NK-92 (cell line): Measurements from ENCODE around the gene TRMT112.
"Not testable (repeated sequence)": the region's sequence is repeated elsewhere in the genome, so short reads cannot be mapped to it uniquely, and the experiment has no call there.

Source experiments
- DNase-seq: peaks from one replicate; lab custom pipeline; 2025; ENCODE audit not compliant: unreplicated experiment; lab: John Stamatoyannopoulos, UW

Gene TRMT112

DNA sequence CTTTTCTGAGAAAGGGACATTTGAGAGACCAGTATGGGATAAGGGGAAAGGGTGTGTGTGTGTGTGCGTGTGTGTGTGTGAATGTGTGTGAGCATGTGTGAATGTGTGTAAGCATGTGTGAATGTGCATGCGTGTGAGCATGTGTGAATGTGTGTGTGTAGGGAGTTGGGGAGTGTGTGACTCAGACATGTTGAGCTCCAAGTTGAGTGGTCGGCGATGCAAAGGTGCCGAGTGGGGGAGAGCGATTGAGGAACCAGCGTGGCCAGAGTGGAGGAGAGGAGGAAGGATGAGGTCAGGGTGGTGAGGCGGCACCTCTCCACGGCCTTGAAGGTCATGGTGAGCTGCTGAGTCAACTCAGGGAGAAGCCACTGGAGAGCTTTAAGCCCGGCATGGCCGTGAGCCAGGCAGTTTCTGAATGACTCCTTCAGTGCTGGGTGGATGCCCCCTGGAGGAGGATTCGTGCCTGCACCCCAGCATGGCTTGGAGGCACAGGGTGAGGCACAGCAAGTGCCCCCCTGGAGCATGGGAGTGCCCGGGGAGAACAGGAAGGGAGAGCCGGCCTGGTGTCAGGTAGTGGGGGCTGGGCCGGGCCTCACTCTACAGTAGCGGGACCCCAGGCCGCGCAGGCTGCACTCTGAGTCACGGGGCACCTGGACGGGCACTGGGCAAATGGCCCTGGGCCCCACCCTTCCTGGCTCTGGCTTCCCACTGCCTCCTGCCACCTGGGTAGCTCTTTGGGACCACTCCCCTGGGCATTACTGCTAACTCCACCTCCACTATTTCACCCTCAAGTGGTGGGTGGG, 14.4 kb upstream of the TRMT112 start:
- no peak for DNase-seq

DNA sequence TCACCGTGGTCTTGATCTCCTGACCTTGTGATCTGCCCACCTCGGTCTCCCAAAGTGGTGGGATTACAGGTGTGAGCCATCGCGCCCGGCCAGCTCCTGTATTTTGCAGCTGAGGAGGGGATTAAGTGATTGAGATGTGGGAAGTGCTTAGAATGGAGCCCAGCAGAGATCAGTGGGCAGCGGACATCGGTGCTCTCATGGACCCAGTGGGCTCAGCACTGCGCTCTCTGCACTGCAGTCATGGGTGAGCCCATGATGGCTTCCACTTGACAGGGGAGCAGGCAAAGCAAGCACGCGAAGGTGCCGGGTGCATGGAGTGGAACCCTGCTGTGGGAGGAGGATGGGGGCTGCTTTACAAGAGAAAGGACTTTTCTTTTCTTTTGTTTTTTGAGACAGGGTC, 13.5 kb upstream of the TRMT112 start:
- DNase-seq, result no peak

DNA sequence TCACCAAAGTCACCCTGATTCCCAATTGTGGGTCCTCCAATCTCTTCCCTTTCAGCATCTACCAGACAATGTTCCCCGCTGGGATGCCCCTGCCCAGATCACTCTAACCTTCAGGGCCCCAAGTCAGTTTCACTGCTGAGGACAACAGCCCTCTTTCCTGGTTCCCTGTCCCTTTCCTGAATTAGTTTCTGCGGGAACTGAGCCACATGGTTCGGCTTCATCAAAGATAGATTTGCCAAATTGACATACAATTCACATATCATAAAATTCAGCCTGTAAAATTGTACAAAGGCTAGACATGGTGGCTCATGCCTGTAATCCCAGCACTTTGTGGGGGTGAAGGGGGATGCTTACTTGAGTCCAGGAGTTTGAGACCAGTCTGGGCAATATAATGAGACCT, 10.6 kb upstream of the TRMT112 start:
- no peak for DNase-seq

DNA sequence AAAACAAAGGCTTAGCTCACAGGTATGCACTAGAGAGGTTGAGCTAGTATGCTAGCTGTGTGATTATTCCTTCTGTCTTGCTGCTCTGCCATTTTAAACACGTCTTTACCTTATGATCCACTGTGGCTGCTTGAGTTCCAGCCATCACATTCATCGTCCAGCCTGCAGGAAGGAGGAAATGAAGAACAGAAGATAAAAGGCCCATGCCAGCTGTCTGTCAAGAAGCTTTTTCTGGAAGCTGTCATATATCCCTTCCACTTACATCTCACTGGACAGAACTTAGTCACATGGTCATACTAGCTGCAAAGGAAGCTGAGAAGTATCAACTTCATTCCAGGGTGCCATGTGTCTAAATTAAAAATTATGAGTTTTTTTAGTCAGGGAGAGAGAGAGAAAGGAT, 10.0 kb upstream of the TRMT112 start:
- DNase-seq, result no peak

DNA sequence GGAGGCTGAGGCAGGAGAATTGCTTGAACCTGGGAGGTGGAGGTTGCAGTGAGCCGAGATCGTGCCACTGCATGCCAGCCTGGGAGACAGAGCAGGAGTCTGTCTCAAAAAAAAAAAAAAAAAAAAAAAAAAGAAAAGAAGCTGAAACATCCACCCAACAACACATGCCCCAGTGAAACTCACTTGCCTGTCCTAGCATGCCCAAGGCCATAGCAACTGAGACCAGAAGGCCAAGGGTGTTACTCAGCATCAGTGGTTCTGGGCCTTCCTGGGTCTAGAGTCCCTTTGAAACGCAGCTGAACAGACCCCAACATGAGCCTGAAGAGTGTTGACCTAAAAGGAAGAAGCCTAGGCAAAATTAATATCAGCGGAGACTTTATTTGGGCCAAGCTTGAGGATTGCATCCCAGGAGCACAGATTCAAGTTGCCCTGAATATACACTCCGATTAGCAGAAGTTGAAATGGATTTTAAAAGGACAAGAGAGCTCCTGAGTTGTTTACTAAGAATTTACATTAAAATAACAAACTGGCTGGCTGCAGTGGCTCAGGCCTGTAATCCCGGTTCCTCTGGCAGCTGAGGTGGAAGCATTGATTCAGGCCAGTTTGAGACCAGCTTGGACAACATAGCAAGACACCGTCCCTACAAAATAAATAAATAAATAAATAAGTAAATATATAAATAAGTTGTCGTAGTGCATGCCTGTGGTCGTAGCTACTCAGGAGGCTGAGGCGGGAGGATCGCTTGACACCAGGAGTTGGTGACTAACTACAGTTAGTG, 7.5 kb upstream of the TRMT112 start:
- no peak for DNase-seq

DNA sequence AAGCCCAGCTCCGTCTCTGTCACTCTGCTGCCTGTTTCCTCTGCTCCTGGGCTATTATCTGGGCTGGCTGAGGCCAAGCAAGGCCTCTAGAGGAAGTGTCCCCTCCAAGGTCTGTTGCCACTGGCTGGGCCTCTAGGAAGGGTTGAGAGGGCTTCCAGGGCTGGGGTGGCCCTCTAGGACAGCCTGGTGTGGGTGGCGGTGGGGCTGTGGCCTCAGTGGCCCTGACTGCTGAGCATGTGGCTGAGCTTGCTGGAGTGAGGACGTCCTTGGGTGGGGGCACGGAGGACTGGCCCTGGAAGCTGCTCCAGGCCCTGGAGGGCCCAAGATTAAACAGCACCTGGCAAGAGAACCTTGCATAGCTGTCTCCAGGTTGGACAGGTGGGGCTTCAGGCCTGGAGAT, 6.6 kb upstream of the TRMT112 start:
- DNase-seq, result not testable (repeated sequence)

DNA sequence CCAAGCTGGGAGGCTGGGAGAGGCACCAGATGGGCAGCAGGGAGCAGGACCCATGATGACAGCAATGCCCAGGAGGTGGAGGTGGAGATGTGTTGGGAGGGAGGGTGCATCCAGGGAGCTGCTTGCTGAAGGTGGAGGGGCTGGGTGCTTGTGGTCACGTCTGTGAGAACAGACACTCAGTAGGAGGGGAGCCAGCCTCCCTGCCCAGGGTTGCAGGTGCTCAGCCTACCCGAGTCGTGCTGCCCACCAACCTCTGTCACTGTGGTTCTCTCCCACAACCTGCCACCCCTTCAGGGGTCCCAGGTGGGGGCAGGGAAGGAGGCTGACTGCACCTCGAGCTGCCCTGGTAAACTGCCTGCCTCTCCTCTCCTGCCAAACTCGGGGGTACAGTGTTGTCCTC, 6.0 kb upstream of the TRMT112 start:
- no peak for DNase-seq

DNA sequence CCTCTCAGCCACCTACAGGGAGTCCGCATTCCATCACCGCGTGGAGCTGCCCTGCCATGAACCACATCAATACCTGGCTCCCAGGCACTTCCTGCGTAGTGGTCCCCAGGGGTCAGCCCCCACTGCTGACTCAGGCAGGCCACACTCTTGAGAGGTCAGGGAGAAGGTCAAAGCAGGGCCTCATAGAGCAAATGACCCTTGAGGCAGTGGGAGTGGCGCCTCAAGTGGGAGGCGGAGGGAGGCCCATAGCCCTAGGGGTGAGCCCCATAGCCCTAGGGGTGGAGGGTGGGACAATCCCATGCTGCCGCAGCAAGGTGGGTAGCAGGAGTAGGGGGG, 5.5 kb upstream of the TRMT112 start:
- DNase-seq, result no peak

DNA sequence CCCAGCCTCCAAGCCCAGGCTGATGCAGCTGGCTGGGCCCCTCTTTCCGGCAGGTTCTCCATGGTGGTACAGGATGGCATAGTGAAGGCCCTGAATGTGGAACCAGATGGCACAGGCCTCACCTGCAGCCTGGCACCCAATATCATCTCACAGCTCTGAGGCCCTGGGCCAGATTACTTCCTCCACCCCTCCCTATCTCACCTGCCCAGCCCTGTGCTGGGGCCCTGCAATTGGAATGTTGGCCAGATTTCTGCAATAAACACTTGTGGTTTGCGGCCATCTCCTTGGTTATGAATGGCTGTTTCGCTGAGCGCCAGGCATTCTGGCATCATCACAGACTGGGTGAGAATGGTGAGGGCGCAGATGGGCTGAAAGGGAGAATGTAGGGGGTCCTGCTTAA, 4.2 kb upstream of the TRMT112 start:
- DNase-seq, result no peak

DNA sequence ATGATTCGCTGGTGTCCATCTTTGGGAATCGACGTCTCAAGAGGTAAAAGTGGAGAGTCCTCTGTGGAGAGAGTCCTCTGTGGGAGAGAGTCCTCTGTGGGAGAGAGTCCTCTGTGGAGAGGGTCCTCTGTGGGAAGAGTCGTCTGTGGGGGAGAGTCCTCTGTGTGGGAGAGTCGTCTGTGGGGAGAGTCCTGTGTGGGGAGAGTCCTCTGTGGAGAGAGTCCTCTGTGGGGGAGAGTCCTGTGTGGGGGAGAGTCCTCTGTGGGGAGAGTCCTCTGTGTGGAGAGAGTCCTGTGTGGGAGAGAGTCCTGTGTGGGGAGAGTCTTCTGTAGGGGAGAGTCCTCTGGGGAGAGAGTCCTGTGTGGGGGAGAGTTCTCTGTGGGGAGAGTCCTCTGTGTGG, 3.7 kb upstream of the TRMT112 start:
- no peak for DNase-seq

DNA sequence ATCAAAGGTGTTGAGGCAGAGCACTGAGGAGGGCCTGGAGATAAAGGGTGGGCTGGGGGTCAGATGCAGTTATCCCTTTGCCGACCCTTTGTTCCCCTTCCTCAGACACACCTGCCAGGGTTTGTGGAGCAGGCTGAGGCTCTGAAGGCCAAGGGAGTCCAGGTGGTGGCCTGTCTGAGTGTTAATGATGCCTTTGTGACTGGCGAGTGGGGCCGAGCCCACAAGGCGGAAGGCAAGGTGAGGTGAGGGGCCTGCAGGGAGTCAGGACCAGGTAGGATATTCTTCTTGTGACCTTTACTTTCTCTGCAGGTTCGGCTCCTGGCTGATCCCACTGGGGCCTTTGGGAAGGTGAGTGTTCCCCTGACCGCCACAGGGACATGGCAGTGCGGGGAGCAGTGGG, 3.2 kb upstream of the TRMT112 start:
- DNase-seq, result no peak

DNA sequence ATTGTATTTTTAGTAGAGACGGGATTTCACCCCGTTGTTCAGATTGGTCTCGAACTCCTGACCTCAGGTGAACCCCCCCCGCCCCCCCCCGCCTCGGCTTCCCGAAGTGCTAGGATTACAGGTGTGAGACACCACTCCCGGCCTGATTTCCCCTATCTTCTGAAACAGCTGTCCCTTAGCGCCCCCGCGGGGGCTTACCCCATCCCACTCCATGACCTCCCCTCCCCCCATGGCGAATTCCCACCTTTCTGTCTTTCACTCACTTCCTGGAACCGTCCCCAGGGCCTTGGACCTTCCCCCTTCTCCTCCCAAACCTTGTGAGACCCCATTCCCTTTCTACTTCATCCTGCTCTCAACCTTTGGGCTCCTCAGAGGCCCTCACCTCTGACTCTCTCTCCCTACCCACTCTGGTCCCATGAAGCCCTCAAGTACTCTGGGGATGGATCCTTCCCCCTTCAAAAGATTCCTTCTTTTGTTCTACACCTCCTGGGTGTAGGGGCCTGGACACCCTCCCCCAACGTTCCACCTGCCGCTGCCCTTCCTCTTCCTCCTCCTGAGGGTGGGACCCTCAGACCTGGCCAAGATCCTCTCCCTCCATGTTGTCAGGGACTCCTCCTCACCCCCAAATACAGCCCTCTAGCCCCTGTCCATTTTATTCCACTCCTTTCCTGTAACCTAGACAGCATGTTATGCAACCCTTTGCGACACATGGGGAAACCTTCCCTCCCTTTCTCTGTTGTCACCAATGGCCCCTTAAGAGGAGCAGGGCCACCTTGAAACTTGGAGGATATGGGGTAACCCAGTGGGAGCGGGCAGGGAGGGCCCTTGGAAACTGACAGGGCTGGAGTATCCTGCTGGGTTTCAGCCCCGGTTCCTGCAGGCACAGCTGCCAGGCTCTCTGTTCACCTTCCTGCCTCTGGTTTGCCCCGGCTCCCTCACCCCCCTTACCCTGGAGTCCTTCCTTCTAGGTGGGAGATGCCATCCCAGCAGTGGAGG, 1.7 kb upstream of the TRMT112 start:
- DNase-seq, result no peak

DNA sequence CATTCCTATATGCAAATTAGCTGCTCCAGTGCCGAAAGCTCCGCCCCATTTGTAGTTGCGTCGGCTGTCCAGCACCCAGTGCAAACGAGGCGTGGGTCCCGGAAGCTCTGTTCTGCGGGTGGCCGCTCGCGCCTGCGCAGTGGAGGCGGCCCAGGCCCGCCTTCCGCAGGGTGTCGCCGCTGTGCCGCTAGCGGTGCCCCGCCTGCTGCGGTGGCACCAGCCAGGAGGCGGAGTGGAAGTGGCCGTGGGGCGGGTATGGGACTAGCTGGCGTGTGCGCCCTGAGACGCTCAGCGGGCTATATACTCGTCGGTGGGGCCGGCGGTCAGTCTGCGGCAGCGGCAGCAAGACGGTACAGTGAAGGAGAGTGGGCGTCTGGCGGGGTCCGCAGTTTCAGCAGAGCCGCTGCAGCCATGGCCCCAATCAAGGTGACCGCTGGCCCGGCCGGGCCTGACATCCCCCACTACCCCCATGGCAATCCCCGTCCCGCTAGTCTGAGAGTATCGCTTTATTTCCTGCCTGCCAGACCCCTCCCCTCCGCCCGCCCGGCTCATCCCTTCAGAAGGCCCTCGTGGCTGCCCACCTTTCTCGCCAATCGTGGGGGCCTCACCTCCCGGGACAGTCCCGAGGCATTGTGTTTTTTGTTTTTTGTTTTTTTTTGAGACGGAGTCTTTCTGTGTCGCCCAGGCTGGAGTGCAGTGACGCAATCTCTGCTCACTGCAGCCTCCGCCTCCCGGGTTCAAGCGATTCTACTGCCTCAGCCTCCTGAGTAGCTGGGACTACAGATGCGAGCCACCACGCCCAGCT, 804 bp upstream of the TRMT112 start, which contains the start of gene PRDX5:
TSS of gene PRDX5 (plus strand) at position 161 of the 805 bp plus-strand sequence. CDS start at position 256, 95 bp downstream.
- DNase-seq, result peak; percentile 67

DNA sequence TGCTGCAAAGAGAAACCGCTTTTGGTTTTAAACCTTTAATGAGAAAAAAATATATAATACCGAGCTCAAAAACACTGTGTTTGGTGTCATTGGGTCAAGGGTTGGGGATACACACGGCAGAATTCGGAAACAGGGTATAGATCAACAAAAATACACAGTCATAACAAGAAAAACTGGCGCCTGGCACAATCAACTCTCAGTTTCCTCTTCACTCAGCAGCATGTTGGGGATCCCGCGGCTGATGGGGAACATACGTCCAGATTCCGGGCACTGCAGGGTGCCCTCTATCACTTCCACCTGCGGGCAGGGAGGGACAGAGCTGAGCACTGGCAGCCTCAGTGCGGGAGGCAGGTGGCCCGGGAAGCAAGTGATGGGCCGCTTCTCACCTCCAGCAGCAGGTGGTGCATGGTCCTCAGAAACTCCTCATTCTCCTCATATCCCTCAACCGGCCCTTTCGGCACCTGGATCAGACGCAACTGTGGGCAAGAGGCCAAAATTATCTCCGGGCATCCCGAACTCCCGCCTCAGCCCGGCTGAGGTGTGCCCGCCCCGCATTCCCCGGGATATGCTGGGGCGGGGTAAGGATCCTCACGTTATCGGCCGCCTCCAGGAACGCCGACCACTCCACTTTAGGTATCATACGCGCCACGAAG, 561 bp downstream of the TRMT112 start:
- no peak for DNase-seq

DNA sequence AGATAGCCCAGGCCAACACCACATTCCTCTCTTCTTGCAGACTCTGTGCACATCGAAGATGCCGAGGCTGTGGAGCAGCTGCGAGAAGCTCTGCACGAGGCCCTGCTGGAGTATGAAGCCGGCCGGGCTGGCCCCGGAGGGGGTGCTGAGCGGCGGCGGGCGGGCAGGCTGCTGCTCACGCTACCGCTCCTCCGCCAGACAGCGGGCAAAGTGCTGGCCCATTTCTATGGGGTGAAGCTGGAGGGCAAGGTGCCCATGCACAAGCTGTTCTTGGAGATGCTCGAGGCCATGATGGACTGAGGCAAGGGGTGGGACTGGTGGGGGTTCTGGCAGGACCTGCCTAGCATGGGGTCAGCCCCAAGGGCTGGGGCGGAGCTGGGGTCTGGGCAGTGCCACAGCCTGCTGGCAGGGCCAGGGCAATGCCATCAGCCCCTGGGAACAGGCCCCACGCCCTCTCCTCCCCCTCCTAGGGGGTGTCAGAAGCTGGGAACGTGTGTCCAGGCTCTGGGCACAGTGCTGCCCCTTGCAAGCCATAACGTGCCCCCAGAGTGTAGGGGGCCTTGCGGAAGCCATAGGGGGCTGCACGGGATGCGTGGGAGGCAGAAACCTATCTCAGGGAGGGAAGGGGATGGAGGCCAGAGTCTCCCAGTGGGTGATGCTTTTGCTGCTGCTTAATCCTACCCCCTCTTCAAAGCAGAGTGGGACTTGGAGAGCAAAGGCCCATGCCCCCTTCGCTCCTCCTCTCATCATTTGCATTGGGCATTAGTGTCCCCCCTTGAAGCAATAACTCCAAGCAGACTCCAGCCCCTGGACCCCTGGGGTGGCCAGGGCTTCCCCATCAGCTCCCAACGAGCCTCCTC, 1.5 kb downstream of the TRMT112 start:
- DNase-seq, result not testable (repeated sequence)

DNA sequence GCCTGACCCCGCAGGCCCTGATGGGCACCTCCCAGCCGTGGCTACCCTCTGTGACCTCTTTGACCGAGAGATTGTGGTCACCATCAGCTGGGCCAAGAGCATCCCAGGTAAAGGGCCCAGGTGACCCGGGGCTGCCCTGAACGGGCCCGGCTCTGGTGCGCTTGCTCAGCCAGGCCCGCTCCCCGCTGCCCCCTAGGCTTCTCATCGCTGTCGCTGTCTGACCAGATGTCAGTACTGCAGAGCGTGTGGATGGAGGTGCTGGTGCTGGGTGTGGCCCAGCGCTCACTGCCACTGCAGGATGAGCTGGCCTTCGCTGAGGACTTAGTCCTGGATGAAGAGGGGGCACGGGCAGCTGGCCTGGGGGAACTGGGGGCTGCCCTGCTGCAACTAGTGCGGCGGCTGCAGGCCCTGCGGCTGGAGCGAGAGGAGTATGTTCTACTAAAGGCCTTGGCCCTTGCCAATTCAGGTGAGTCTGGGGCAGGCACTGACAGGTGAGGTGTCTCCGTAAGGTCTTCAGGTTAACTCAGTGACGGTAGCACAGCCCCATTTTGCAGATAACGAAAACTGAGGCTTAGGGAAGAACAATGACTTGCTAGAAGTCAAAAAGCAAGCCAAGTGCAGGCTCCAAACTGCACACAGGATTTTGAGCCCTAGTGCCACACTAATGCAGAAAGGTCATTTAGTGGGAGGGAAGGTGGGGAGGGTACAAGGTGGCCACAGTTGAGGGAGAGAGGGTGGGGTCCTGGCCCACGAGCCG, 2.4 kb downstream of the TRMT112 start:
- no peak for DNase-seq

DNA sequence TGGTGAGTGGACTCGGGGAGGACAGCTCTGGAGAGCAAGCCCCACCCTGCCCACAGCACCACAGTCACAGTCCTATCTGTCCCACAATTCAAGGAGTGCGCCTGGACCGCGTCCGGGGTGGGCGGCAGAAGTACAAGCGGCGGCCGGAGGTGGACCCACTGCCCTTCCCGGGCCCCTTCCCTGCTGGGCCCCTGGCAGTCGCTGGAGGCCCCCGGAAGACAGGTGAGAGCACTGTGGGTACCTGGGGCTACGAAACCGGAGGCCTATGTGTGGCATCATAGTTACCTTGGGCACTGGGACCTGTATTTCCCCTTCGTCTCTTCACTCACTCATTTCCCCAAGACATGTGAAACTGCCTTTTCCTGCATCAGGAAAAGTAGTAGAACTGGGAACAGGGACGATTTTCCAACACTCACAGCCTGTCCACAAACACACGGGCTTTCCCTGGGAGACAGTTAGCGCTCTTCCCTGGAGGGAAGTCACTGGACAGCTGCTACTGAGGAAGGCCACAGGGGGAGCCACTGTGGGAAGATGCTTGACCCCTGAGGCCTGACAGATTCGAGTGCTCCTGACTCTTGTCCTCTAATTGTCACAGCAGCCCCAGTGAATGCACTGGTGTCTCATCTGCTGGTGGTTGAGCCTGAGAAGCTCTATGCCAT, 3.1 kb downstream of the TRMT112 start:
- DNase-seq, result no peak
